NCI-H774 (cell line): ENCODE data around the gene L3MBTL4.

Source experiments
- DNase-seq: peaks from one replicate; lab custom pipeline; 2025; lab: John Stamatoyannopoulos, UW

L3MBTL4 gene

DNA sequence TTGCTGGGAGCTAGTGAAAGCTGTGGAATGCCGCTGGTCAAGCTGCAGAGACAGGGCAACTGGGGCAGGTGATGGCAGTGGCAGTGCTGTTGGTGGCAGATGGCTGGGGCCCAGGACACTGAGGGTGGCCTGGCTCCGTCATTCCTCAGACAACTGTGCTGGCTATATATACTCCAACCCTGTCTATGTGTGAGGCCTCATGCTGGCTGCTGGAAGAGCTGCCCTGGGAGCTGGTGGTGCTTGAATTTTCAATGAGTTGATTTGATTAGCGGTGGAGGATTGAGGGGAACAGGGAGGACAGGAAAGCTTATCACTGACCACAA, 452.9 kb downstream of the L3MBTL4 start:
- no peak for DNase-seq

DNA sequence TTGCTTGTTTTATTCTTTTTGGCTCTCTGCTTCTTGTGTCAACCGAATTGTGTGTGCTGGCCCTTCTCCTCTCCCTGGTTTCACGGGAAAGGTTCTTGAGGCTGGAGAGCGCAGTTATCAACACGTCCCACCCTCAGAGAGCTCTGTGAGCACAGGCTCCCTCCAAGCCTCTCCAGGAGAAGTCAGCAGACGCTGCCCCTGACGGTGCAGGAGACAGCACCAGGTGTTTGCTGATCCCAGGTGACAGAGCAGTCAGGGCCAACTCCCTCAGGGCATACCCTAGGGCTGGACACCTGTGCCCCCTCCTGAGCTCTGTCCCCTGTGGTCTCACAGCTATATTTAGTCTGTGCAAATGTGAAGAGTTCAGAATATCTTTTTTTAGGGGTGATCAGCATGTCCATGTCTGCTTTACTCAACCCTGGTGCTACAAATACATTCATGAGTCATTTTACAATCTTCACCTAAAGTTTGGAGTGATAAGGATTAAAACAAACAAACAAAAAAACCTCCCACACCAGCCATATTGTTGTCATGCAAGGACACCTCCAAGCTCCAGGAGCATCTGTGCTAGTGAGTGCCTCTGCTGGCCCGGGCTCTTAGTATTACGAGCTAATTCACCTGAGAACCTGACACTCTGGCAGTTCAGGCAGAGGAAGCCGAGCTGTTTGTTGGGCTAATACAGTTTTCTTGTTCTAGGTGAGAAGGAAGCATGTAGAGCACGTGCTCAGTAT, 453.4 kb downstream of the L3MBTL4 start:
- no peak for DNase-seq

DNA sequence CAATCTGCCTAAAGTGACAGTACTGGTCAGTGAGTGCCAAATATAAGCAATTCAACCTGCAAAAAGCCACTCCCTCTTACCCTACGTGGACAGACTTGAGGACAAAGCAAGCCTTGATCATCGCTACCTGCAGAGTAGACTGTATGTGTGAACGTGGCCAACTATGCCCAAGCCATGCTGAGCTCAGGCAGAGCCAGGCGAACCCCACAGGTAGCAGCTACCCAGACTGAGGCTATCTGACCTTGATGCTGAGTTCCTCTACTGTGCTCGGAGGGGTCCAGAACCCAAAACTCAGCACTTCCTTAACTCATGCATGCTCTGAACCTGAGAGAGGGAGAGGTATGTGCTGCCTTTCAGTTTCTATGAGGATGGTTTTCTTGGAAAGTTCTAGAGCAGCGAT, 455.9 kb downstream of the L3MBTL4 start:
- DNase-seq: no peak

DNA sequence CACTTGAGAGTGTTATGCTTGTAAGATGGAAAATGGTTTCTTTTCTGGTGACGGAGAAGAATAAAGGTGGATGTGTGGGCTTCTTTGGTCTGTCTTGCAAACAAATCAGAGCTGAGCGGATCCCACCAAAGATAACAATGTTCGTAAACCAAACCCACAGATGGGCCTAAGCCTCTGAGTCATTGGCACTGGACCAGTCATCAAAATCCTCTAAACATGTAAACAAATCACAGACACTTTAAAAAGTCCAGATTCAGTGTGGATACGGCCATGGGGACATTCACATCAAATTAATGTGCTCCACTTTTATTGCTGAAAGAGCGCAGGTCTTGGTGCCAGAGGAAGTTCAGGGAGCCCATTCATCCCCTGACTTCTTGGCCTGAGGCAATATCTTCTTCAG, 458.9 kb downstream of the L3MBTL4 start:
- no peak for DNase-seq

DNA sequence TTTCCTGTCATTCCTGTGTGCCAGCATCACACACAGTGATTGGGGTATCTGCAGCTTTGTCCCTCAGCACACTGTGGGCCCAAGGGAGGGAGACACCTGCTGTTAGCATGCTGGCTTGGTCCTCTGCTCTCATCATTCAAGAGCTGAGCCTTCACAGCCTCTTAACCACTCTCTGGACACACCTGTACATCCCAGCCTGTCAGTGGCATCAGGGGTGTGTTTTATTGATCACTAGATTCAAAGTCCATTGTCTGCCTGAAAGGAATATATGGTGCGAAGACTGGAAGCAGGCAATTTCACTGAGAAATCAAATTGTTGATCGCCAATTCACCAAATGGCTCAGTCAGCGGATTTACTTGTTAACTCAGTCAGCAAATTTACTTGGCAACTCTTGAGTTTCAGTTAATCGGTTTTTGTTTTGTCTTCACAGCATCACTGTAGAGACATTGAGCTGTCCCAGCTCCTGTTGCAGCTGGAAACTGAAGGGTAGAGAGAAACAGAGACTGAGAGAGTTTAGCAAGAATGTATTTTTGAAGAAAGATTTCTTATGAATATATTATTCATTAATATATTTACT, 463.1 kb downstream of the L3MBTL4 start:
- DNase-seq: no peak

DNA sequence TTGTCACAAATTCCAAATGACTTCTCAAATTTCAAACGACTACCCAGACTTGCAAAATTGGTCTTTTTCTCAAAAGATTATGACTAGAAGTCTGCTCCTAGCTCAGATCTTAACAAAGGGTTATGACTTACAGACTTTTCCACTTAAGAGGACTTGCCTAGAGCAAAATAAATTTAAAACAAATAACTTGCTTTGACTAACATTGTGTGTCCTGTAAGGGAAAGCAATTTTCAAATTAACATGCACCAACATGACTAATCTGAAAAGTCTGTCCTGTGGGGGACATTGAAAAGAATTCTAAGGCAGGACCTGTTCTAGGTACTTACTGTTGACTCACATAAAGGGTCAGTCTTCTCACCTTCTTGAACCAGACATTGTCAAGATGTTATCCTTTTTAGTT, 465.9 kb downstream of the L3MBTL4 start:
- no peak for DNase-seq

DNA sequence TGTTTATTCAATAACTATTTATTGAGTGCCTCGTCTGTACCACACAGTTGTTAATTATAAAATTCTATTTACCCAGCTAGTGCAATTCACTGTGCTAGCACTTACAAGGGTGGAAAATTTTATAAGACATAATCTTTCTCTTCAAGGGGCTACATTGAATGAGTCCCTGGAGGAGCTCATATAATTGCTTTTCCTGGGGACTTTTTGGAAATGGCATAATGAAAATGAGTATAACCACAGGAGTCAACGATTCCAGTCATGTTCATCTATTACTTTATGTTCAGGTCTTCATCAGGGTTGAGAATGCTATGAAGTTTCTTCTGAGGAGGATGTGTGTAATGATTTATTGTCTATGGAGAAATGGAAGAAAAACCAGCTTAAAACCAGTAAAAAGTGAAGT, 466.5 kb downstream of the L3MBTL4 start:
- no peak for DNase-seq

DNA sequence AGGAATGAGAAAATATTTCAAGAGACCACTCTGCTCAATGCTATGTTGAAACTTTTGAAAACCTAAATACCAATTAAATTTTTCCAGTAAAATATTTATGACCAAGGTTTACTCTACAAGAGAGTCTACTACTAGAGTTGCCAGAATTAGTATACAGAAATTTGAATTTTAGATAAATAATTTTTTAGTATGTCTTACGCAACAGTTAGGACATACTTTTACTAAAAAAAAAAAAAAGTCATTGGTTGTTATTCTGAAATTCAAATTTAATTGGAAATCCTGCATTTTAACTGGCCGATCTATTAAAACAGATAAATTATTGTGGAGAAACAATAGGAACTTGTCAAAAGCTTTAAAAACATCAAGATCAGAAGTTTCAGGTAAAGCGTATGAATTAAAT, 470.3 kb downstream of the L3MBTL4 start:
- no peak for DNase-seq

DNA sequence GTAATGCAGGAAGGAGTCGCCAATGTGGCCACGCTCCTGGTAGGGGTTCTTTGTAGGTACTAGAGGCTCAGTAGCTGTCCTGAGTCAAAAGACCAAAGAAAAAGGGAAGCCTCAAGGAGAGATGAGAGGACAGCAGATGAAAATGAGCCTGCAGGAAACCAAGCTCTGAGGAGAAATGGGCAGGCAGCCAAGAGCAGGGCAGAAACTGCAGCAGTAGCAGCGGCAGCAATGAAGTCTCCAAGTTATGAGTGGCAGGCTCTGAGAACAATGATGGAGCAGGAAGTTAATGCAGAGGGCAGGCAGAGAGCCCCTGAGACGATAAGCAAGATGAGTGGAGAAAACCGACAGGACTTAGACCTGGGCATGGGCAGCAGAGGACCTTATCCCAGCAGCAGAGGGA, 471.2 kb downstream of the L3MBTL4 start:
- DNase-seq: no peak

DNA sequence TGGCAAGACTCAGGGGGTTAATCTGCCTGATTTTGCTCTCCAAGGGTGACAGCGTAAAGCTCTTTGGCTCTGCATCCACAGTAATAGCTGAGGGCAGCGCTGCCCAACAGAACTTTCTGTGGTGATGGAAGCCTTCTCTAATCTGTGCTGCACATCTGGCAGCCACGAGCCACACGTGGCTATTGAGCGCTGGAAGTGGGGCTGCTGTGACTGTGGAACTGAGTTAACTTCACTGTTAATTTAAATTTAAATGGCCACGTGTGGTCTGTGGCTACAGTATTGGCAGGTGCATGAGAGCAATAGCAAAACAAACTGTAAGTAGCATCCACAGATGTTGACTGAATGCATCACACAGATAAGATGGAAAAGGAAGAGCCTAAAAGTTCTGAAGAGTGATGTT, 472.1 kb downstream of the L3MBTL4 start:
- DNase-seq: no peak

DNA sequence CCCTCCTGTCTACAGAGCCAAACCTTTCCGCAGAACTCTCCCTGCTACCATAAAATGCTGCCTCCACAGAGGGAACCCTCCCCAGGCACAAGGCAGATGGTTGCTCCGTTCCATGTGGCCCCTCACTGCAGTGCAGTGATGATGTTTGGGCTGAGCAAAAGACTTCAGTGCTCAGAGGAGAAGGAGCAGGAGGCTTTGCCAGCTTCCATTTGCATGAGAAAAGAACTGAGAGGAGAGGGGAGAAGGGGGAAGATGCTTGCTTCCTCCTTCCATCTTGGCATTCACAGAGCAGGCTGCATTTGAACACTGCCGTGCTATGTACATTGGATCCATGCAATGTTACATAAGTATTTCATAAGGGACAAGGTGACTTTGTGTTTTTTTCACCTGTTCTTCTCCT, 472.8 kb downstream of the L3MBTL4 start:
- DNase-seq: no peak

DNA sequence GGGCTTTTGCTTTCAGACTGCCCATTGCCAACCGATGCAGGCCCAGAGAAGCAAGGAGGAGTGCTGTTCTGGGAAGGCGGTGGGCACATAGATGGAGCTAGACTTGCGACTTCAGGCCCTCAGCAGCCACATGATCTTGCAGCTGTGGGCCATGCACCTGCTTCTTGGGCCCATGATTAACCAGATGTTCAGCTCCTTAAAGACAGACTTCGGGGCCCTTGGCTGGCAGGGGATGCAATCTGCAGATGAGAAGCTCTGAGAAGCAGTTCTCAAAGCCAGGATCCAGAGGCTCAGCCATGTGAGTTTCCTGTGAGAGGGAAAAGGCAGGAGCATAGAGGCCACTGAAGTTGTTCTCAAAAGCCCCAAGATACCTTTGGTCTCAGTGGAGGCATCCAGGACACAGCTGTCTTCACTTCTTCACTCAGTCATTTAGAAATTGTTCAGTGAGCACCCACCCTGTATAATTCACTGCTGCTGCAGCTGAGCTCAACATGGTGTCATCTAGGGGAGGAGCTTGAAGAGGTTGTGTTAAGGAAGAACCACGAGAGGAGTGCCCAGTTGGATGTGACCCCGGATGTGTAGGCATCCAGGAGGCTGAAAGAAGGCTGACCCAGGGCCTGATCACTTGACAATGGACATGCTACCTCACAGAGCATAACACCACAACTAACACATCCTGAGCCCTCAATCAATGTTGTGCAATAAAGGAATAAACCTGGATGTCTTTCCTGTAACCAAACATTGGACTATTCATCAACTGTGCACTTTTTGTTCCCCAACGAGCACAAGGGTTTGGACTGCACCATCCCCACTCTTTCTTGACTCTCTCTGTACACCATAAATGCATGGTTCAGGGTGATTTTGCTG, 474.7 kb downstream of the L3MBTL4 start:
- DNase-seq: no peak

DNA sequence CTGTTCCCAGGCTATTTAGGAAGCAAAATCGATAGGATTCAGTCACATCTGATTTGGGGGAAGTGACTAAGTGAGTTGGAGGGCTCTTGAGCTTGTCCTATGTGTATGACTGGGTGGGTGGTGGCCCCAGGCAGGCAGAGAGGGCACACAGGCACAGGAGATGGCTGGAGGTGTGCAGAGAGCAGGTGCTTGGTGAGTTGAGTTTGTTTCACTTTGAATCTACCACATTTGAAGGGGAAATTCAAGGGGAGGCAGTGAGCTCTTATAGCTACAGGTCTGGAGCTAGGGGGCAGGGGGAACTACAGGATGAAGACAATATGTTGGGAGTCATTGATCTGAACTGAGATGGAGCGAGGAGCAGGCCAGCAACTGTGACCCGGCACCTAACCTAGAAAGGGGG, 476.9 kb downstream of the L3MBTL4 start:
- no peak for DNase-seq

DNA sequence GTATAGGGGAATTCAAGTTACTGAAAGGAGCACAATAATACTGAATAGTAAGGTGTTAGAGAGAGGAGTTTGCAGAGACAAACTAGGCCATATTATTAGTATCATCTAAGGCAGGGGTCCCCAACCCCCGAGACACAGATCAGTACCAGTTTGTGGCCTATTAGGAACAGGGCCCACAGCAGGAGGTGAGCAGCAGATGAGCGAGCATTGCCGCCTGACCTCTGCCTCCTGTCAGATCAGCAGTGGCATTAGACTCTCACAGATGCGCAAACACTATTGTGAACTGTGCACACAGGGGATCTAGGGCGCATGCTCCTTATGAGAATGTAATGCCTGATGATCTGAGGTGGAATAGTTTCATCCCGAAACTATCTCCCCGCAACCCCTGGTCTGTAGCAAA, 477.6 kb downstream of the L3MBTL4 start:
- DNase-seq: no peak

DNA sequence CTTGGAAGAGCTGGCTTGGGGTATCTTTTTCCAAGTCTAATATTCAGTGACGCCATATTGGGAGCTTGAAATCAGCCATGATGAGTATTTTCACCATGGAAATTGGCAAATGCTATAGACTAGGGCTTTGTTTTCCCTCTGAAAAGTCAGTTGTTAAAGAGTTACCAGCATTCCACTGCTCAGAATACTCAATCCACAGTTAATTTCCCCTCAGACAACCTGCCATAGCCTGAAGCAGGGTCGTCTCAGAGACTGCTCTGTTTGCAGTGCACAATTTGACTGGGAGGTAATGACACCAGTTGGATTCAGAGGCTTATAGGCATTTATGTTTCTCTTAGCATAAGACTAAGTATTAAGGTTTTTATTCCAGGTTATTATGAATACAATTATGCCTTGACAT, 483.9 kb downstream of the L3MBTL4 start:
- DNase-seq: no peak

DNA sequence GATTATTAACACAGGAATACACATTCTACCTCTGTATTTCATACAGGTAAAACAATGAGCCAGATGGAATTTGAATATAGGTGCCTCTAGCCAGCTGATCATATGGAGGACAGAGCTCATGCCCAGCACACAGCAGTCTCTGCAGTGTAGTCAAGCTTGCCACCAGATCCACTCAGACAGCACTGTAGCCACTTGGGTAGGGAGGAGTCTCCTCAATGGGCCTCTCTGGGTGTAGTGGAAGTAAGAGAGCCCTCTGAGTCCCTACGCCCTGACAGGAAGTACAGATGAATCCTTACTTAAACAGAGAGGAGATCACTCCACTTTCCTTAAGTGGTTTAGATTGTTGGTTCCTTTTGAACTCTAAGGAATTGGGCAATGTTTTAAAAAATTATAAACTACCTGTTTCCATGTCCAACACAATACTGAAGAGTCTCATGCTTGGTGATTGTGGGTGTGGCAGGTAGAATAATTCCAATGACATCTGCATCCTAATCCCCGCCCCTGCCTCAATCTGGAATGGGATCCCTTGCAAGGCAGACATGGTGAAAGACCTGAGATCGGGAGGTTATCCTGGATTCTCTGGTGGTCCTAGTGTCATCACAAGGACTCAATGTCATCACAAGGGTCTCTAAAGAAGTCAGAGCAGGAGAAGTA, 496.4 kb downstream of the L3MBTL4 start:
- no peak for DNase-seq

DNA sequence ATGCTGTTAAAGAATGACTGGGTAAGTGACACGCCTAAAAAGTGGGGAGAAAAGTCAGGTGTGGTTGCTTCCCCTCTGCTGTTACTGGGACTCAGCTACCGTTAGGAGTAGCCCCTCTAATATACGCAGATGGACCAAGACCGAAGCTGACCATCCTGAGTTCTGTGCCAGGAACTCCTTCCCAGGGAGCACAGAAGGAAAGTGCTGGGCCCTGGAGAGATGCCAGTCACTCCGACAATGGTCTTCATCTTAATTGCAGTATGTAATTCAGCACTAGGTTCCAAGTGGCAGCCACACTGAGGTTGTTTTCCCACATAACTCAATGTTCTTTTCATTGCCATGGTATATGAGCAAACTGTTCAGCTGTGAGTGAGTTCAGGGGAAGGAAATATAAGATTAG, 499.8 kb downstream of the L3MBTL4 start:
- no peak for DNase-seq

DNA sequence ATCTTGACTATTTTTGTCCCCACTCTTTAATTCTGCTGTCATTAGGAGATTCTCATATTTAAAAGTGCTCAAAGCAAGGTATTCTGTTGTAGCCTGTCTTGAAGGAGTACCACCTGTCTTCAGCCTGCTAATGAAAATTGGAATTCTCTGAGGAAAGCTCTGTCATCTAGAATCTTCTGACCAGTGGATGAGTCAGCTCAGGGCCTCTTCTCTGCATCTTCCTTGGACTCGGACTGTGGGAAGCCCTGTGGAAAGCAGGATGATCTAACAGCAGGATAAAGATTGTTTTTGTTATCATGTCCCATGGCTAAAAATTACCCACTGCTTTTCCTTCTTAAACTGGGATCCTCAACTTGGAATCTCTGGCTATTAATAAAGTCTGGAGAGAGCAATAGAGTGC, 500.7 kb downstream of the L3MBTL4 start:
- DNase-seq: no peak

DNA sequence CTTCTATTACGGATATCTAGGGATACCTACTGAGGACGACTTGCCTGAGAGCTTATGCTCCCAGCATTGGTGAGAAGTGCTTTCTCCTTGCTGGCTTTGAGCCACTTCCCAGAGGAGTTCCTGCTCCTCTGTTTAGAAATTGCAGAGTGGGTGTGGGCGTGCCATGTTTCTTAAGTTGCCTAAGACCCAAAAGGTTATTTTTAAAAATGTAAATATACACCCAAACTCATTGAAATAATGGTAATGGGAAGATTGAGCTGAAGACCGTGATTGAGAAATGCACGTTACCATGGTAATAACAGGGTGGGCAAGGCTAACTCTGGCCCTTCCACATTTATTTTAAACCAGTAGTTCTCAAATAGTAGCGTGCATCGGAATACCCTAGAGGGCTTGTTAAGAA, 502.1 kb downstream of the L3MBTL4 start:
- no peak for DNase-seq

DNA sequence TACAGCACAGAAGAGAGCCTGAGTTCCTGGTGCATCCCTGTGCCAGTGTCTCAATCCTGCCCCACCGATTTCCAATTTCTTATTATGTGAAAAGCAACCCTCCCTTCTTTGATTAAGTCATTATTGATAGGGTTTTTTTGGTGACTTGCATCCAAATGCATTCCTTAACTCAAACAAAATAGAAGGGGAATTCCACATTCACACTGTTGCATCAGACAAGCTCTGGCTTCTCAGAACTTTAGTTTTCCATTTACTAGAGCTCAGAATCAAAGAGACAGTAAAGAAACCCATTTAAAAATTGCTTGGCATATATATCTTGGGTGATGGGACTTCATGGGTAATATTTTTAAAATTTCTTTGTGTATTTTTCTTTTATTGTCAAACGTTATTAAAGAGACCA, 505.6 kb downstream of the L3MBTL4 start:
- DNase-seq: no peak
